Astrocyte (in vitro differentiated cells and primary cell): ENCODE data around the gene ATRN.

Experiments
- EZH2 ChIP-seq: IDR thresholded peaks from 2 replicates; pipeline ENCODE4 v1.6.1; 2012; ENCODE audit warnings: mild to moderate bottlenecking, low read length, inconsistent platforms; ENCODE audit not compliant: insufficient read depth
- TF ChIP-seq, protein P1 (sequence below): IDR thresholded peaks from 2 replicates; pipeline ENCODE4 v1.5.1; 2011; ENCODE audit warnings: low read depth, mild to moderate bottlenecking, inconsistent platforms, low read length, moderate library complexity; ENCODE audit not compliant: insufficient read depth

DNA sequence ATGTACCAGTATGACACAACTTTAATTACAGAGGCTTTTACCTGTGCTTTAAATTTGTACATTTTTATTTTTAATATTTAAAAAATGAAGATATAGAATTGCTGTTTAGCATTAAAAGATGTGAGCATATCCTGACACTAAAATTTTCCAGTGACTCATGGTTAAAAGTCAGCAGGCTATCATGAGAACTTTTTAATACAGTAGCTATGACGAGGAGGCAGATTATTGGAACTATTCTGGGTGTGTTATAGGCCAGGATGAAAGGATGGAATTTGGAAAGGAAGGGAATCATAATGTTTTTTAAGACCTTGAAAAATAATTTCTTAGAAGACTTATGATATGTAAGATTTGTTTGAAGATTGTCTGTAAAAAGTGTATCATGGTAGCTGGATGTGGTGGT lies 101.3 kb downstream of the ATRN start:
- TF ChIP-seq, protein P1, sequence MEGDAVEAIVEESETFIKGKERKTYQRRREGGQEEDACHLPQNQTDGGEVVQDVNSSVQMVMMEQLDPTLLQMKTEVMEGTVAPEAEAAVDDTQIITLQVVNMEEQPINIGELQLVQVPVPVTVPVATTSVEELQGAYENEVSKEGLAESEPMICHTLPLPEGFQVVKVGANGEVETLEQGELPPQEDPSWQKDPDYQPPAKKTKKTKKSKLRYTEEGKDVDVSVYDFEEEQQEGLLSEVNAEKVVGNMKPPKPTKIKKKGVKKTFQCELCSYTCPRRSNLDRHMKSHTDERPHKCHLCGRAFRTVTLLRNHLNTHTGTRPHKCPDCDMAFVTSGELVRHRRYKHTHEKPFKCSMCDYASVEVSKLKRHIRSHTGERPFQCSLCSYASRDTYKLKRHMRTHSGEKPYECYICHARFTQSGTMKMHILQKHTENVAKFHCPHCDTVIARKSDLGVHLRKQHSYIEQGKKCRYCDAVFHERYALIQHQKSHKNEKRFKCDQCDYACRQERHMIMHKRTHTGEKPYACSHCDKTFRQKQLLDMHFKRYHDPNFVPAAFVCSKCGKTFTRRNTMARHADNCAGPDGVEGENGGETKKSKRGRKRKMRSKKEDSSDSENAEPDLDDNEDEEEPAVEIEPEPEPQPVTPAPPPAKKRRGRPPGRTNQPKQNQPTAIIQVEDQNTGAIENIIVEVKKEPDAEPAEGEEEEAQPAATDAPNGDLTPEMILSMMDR = no peak
- no peak for TF ChIP-seq EZH2
